ENCODE data around the gene CDH13. TPM values are rescaled to one million over a fixed set of nuclear protein-coding genes. Genes with fewer than 3 reads are reported as not detected.

Gene CDH13
- total RNA-seq, 4 donors from 2014 or later, result 3.4 to 14.8 (median 6.5) TPM

DNA sequence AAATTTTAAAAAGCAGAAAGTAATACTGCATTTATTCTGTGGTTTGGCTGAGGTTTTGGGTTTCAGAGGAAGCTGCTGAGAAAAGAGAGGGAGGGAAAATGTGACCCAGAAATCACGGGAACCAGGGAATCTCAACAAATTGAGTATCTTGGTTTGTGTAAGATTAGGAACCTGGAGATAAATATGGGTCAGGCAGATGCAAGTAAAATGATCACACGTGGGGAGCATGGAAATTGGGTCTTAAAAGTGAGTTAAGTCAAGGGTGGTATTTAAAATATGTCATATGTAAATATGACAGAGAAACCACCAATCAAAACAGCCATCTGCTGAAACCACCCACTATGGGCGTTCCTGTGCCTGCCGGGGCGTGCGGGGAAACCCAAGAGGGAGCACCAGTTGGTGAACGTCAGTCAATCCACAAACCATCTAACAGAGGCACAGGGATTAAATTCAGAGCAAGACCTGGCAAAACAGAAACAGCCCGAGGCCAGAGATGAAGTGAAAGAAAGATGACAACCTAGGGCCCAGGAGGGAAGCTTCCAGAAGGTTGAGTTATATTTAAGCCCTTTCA, 33.4 kb downstream of the CDH13 start:
- Histone ChIP-seq H3K9me3 (no peaks in the 10 kb centered on the region), H3K36me3 (no peaks in the 10 kb centered on the region), H3K27ac (no peak overlapping the region), H3K4me3 (replicated peaks in 1 of 3) (no peak overlapping the region), H3K4me1 (no peaks in the 10 kb centered on the region), H3K27me3 (no peaks in the 10 kb centered on the region)
- WGBS, 2 donors, result 70 to 74% methylated on average over 8 of the region's 8 CpGs
- DNase-seq, result no peak
- intact Hi-C loops (cut with DNase I), result no loop called here
- TF ChIP-seq CTCF (IDR thresholded peaks at IDR 0.05) (no peak), POLR2A (IDR thresholded peaks at IDR 0.05) (no peak)

GRCh38 chr16:82660966-82661365, 34.2 kb downstream of the CDH13 start:
- no peak for TF ChIP-seq CTCF (IDR thresholded peaks at IDR 0.05)
- no peak for TF ChIP-seq POLR2A (IDR thresholded peaks at IDR 0.05)
- no peaks in the 10 kb centered on the region for H3K9me3 ChIP-seq
- H3K27me3 ChIP-seq, result no peaks in the 10 kb centered on the region
- no peaks in the 10 kb centered on the region for H3K36me3 ChIP-seq
- no peak overlapping the region for H3K4me3 ChIP-seq (replicated peaks in 1 of 3)
- no peaks in the 10 kb centered on the region for H3K4me1 ChIP-seq
- intact Hi-C loops (cut with DNase I), result no loop called here
- H3K27ac ChIP-seq, result no peak overlapping the region
- 61 to 68% methylated on average over 7 of the region's 7 CpGs for WGBS, 2 donors
- DNase-seq, result no peak

- WGBS, 2 donors, result 74 to 77% methylated on average over 2 of the region's 2 CpGs
- H3K27ac ChIP-seq, result no peak overlapping the region
- TF ChIP-seq CTCF (IDR thresholded peaks at IDR 0.05) (no peak), POLR2A (IDR thresholded peaks at IDR 0.05) (no peak)
- no peaks in the 10 kb centered on the region for H3K9me3 ChIP-seq
- no peaks in the 10 kb centered on the region for H3K36me3 ChIP-seq
- H3K27me3 ChIP-seq, result no peaks in the 10 kb centered on the region
- no peak for DNase-seq
- no peaks in the 10 kb centered on the region for H3K4me1 ChIP-seq
- intact Hi-C loops (cut with DNase I), result no loop called here
- no peak overlapping the region for H3K4me3 ChIP-seq (replicated peaks in 1 of 3)
These were observed 37.4 kb downstream of the CDH13 start for GRCh38 chr16:82664181-82664580.

GRCh38 chr16:82665025-82665424, 38.3 kb downstream of the CDH13 start:
- Histone ChIP-seq H3K27me3 (no peaks in the 10 kb centered on the region), H3K36me3 (no peaks in the 10 kb centered on the region), H3K27ac (no peak overlapping the region), H3K9me3 (no peaks in the 10 kb centered on the region), H3K4me3 (replicated peaks in 1 of 3) (no peak overlapping the region), H3K4me1 (no peaks in the 10 kb centered on the region)
- no peak for TF ChIP-seq CTCF (IDR thresholded peaks at IDR 0.05)
- TF ChIP-seq POLR2A (IDR thresholded peaks at IDR 0.05), result no peak
- WGBS, 2 donors, result 94 to 97% methylated on average over 3 of the region's 3 CpGs
- no peak for DNase-seq
- intact Hi-C loops (cut with DNase I), result no loop called here

DNA sequence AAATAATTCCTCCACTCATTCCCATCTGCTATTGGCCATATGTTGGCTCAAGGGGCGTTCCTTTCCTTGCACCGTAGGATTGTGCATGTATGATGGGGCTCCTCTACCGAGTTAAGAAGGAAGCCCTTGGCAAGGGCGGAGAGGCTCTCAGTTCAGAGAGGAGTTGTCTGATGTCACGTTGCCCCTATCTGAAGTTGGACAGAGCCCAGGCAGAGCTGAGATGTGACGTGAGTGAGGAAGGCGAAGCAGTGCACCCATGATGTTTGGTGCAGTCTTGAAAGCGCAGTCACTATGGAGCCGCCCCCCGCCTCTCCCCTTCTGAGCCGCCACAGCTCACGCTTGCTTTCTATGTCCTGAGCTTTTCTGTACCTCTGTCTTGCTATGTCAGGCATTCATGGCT, 40.7 kb downstream of the CDH13 start:
- DNase-seq, result no peak
- H3K27me3 ChIP-seq, result no peaks in the 10 kb centered on the region
- TF ChIP-seq POLR2A (IDR thresholded peaks at IDR 0.05) (no peak), CTCF (IDR thresholded peaks at IDR 0.05) (no peak)
- intact Hi-C loops (cut with DNase I), result no loop called here
- H3K9me3 ChIP-seq, result no peaks in the 10 kb centered on the region
- H3K27ac ChIP-seq, result no peak overlapping the region
- H3K4me3 ChIP-seq (replicated peaks in 1 of 3), result no peak overlapping the region
- 72 to 79% methylated on average over 12 of the region's 12 CpGs for WGBS, 2 donors
- H3K4me1 ChIP-seq, result no peaks in the 10 kb centered on the region
- H3K36me3 ChIP-seq, result no peaks in the 10 kb centered on the region

All from thyroid gland (tissue), 4 donors.